BJ (cell line): Measurements from ENCODE around the gene IGF2BP3. TPM values are rescaled to one million over a fixed set of nuclear protein-coding genes. Genes with fewer than 3 reads are reported as not detected.

ENCODE experiments used
- CTCF ChIA-PET: fragments of 350-600 bp; formaldehyde crosslinking; extraction: SDS; loops from one replicate; lab custom pipeline; 2021; ENCODE audit warnings: antibody characterized with exemption, inconsistent platforms; lab: Yijun Ruan, JAX
- POLR2A ChIA-PET: fragments of 300-600 bp; sonication (Branson Sonifier 250); formaldehyde crosslinking; extraction: SDS; loops from one replicate; lab custom pipeline; 2021; ENCODE audit warnings: antibody characterized with exemption; lab: Charles Lee
- DNase-seq: peaks from one replicate; pipeline ENCODE4 v3.0.0-alpha.2; 2011; ENCODE audit warnings: low read depth
- H3K27me3 ChIP-seq: 2 replicates; pipeline ENCODE4 v1.6.0; 2011; ENCODE audit warnings: low read length; ENCODE audit not compliant: control insufficient read depth, insufficient read depth
- H3K36me3 ChIP-seq: 2 replicates; pipeline ENCODE4 v1.5.1; 2011; ENCODE audit warnings: low read length; ENCODE audit not compliant: control insufficient read depth, insufficient read depth
- H3K4me3 ChIP-seq: 2 replicates; pipeline ENCODE4 v1.5.1; 2011; ENCODE audit warnings: low read depth, mild to moderate bottlenecking, control low read depth, low read length
- CTCF ChIP-seq: IDR thresholded peaks from 2 replicates; pipeline ENCODE4 v1.5.1; 2011; ENCODE audit warnings: low read depth, mild to moderate bottlenecking, control low read depth, inconsistent platforms, low read length, moderate library complexity; ENCODE audit not compliant: insufficient read depth
- polyA plus RNA-seq: library from polyadenylated mRNA; depleted of rRNA; stranded (reverse); fragments of >200 nt; gene quantifications from 2 replicates; pipeline ENCODE4 v1.2.3, GENCODE V29; 2011

The IGF2BP3 gene
- polyA plus RNA-seq, 1 experiment = 14.4 TPM

- Histone ChIP-seq H3K27me3 (no peaks in the 10 kb centered on the region), H3K36me3 (no peaks in the 10 kb centered on the region), H3K4me3 (no peak overlapping the region)
- CTCF ChIA-PET = no interaction called here
- no peak for DNase-seq
- no peak for TF ChIP-seq CTCF
- POLR2A ChIA-PET = no interaction called here
These were observed 43.4 kb downstream of the IGF2BP3 start for GRCh38 chr7:23426876-23427275.

- POLR2A ChIA-PET = no interaction called here
- H3K4me3 ChIP-seq = no peak overlapping the region
- no peaks in the 10 kb centered on the region for H3K36me3 ChIP-seq
- no peak for TF ChIP-seq CTCF
- no peak for DNase-seq
- no peaks in the 10 kb centered on the region for H3K27me3 ChIP-seq
- CTCF ChIA-PET = no interaction called here
These were observed 47.4 kb downstream of the IGF2BP3 start for GRCh38 chr7:23422909-23423308.

- H3K4me3 ChIP-seq = no peak overlapping the region
- CTCF ChIA-PET = no interaction called here
- TF ChIP-seq CTCF = no peak
- H3K36me3 ChIP-seq = no peaks in the 10 kb centered on the region
- DNase-seq = no peak
- no peaks in the 10 kb centered on the region for H3K27me3 ChIP-seq
- POLR2A ChIA-PET = no interaction called here
These were observed 47.9 kb downstream of the IGF2BP3 start for GRCh38 chr7:23422384-23422783.

GRCh38 chr7:23419845-23420244 is 50.4 kb downstream of the IGF2BP3 start:
- ChIA-PET CTCF (no interaction called here), POLR2A (no interaction called here)
- TF ChIP-seq CTCF = no peak
- H3K27me3 ChIP-seq = no peaks in the 10 kb centered on the region
- H3K4me3 ChIP-seq = no peak overlapping the region
- DNase-seq = no peak
- no peaks in the 10 kb centered on the region for H3K36me3 ChIP-seq

- TF ChIP-seq CTCF = no peak
- CTCF ChIA-PET = no interaction called here
- no peak for DNase-seq
- POLR2A ChIA-PET = no interaction called here
- no peaks in the 10 kb centered on the region for H3K27me3 ChIP-seq
- no peak overlapping the region for H3K4me3 ChIP-seq
- H3K36me3 ChIP-seq = no peaks in the 10 kb centered on the region
These were observed 51.1 kb downstream of the IGF2BP3 start for GRCh38 chr7:23419160-23419559.
